Adrenal gland (tissue), 12 donors: Measurements from ENCODE around the gene NABP1. TPM values are rescaled to one million over a fixed set of nuclear protein-coding genes. Genes with fewer than 3 reads are reported as not detected.

Source experiments
- DNase-seq, 7 donors: peaks; one replicate each; pipeline ENCODE4 v3.0.0-alpha.2; 2019 to 2020
- H3K27ac ChIP-seq, 5 donors: fragments of 200-600 bp; sonication (generic) in 4 of 5; 1 replicate in 3 of 5; 2 replicates in 2 of 5; pipeline versions ENCODE4 v1.5.1 to v1.8.0; 2016 to 2020; ENCODE audit warnings: mild to moderate bottlenecking in 1 of 5
- H3K27me3 ChIP-seq: fragments of 200-600 bp; 2 replicates; pipeline ENCODE4 v1.8.0; 2021
- H3K36me3 ChIP-seq, 2 donors: fragments of 200-600 bp; replicated peaks in 1 of 2; 1 replicate in 1 of 2; 2 replicates in 1 of 2; pipeline versions ENCODE4 v1.5.1 to v1.8.0; 2018 to 2022
- H3K4me1 ChIP-seq, 2 donors: fragments of 200-600 bp; replicated peaks in 1 of 2; 1 replicate in 1 of 2; 2 replicates in 1 of 2; pipeline versions ENCODE4 v1.5.1 to v1.8.0; 2018 to 2021
- H3K4me3 ChIP-seq, 4 donors: fragments of 200-600 bp; sonication (generic) in 3 of 4; one replicate each; pipeline ENCODE4 v1.5.1; 2016 to 2018
- H3K9me3 ChIP-seq, 3 donors: fragments of 200-600 bp; sonication (generic) in 1 of 3; replicated peaks in 1 of 3; 1 replicate in 2 of 3; 2 replicates in 1 of 3; pipeline versions ENCODE4 v1.5.1 to v1.8.0; 2016 to 2021
- CTCF ChIP-seq, 6 experiments: fragments of 450-650 bp in 4 of 6; fragments of 200-600 bp in 2 of 6; sonication (generic) in 1 of 6; IDR thresholded peaks; 1 replicate in 5 of 6; 2 replicates in 1 of 6; pipeline versions ENCODE4 v1.5.1 to v1.8.0; 2016 to 2021; ENCODE audit warnings: antibody characterized with exemption in 6 of 6, mild to moderate bottlenecking in 2 of 6, moderate library complexity in 1 of 6
- POLR2A ChIP-seq, 2 donors: fragments of 450-650 bp; IDR thresholded peaks; one replicate each; pipeline ENCODE4 v1.6.1; 2017; ENCODE audit warnings: antibody characterized with exemption in 2 of 2, mild to moderate bottlenecking in 2 of 2, moderate library complexity in 1 of 2
- WGBS, 4 donors: extraction: QIAGEN DNeasy Blood & Tissue Kit in 2 of 4; methylation state at CpG; one replicate each; pipeline versions ENCODE4 v1.1.5 to v1.1.7; 2013 to 2017; 5-methylcytosine and 5-hydroxymethylcytosine counted together
- intact Hi-C, 2 donors: fragments of 100-400 bp; cut with DNase I; formaldehyde crosslinking; loops; one replicate each; pipeline versions ENCODE4 v1.14.1 to v1.15.0; 2022 to 2023
- polyA plus RNA-seq, 3 donors: library from polyadenylated mRNA; stranded (reverse); fragments of 200-250 nt in 2 of 3; fragments of 350-450 nt in 1 of 3; fragmentation: Illumina TruSeq in 1 of 3; extraction: RNeasy Lipid Tissue Mini Kit (QIAGEN cat#74804) in 1 of 3; gene quantifications; one replicate each; pipeline ENCODE4 v1.2.3, GENCODE V29; 2013 to 2014
- total RNA-seq, 9 donors: library from RNA; depleted of rRNA in 4 of 9; stranded (reverse); fragments of >200 nt in 4 of 9; fragments of 120-200 nt in 1 of 9; fragmentation: NEBNext Ultra II Directional in 1 of 9; extraction: Animal tissue kit (Norgen Biotek cat#: 25700) in 1 of 9; gene quantifications; one replicate each; pipeline versions ENCODE4 v1.1.0 to v1.2.4, GENCODE V29; 2013 to 2023
- donor health status: healthy with polysubstance abuse.
- donor health status: Bipolar disorder and iron deficiency.
- donor health status: DM: yes; HTN: yes; CAD: no.
- donor health status: DM: no; HTN: no; CAD: no.
- donor health status: DM: no; HTN: no; CAD: no.
- donor health status: DM: yes; HTN: yes; CAD: no.

Gene NABP1
- total and polyA plus RNA-seq, 12 donors = 2.5 to 39.9 (median 14.9) TPM

- H3K4me1 ChIP-seq = no peaks in the 10 kb centered on the region
- intact Hi-C loops = no loop called here
- no peaks in the 10 kb centered on the region for H3K27me3 ChIP-seq
- no peaks in the 10 kb centered on the region for H3K9me3 ChIP-seq
- WGBS, 4 donors = 79 to 89% (median 83%) methylated on average over 1 of the region's 1 CpG
- H3K36me3 ChIP-seq = no peaks in the 10 kb centered on the region
- TF ChIP-seq CTCF (IDR thresholded peaks at IDR 0.05) (no peak), POLR2A (IDR thresholded peaks at IDR 0.05) (no peak)
- DNase-seq = no peak
- H3K4me3 ChIP-seq = no peak overlapping the region
- no peak overlapping the region for H3K27ac ChIP-seq
Observed at GRCh38 chr2:191645032-191645431, 32.9 kb upstream of the NABP1 start.

GRCh38 chr2:191645434-191646162, 32.3 kb upstream of the NABP1 start:
- Histone ChIP-seq H3K4me1 (no peaks in the 10 kb centered on the region), H3K27me3 (no peaks in the 10 kb centered on the region), H3K27ac (no peak overlapping the region), H3K36me3 (no peaks in the 10 kb centered on the region), H3K4me3 (no peak overlapping the region), H3K9me3 (no peaks in the 10 kb centered on the region)
- no peak for DNase-seq
- 37 to 58% (median 42%) methylated on average over 2 of the region's 2 CpGs for WGBS, 4 donors
- intact Hi-C loops = no loop called here
- no peak for TF ChIP-seq CTCF (IDR thresholded peaks at IDR 0.05)
- TF ChIP-seq POLR2A (IDR thresholded peaks at IDR 0.05) = no peak

- no peak for TF ChIP-seq CTCF (IDR thresholded peaks at IDR 0.05)
- TF ChIP-seq POLR2A (IDR thresholded peaks at IDR 0.05) = no peak
- Histone ChIP-seq H3K36me3 (no peaks in the 10 kb centered on the region), H3K27me3 (no peaks in the 10 kb centered on the region), H3K9me3 (no peaks in the 10 kb centered on the region), H3K27ac (no peak overlapping the region), H3K4me1 (no peaks in the 10 kb centered on the region), H3K4me3 (no peak overlapping the region)
- no peak for DNase-seq
- 74 to 86% (median 82%) methylated on average over 6 of the region's 6 CpGs for WGBS, 4 donors
- intact Hi-C loops = no loop called here
Observed at GRCh38 chr2:191646163-191646902, 31.6 kb upstream of the NABP1 start.

- WGBS, 4 donors = 83 to 93% (median 89%) methylated on average over 2 of the region's 2 CpGs
- H3K4me3 ChIP-seq = no peak overlapping the region
- TF ChIP-seq POLR2A (IDR thresholded peaks at IDR 0.05) (no peak), CTCF (IDR thresholded peaks at IDR 0.05) (no peak)
- H3K4me1 ChIP-seq = no peaks in the 10 kb centered on the region
- intact Hi-C loops = no loop called here
- no peaks in the 10 kb centered on the region for H3K27me3 ChIP-seq
- H3K9me3 ChIP-seq = no peaks in the 10 kb centered on the region
- H3K36me3 ChIP-seq = no peaks in the 10 kb centered on the region
- DNase-seq = no peak
- no peak overlapping the region for H3K27ac ChIP-seq
Observed at GRCh38 chr2:191649519-191649918, 28.4 kb upstream of the NABP1 start.
